Kidney (tissue), 14 donors: ENCODE measurements around the gene ZNF783. TPM values are rescaled to one million over a fixed set of nuclear protein-coding genes. Genes with fewer than 3 reads are reported as not detected.

ENCODE experiments used
- DNase-seq, 5 donors: peaks; one replicate each; pipeline ENCODE4 v3.0.0-alpha.2; 2013 to 2020
- FAIRE-seq: peaks from 2 replicates; lab custom pipeline; 2012; peaks lifted over from hg19 to GRCh38; lab: Jason Lieb, UNC
- H3K27ac ChIP-seq, 2 donors: one replicate each; pipeline ENCODE4 v1.7.0; 2013; ENCODE audit warnings: low read depth in 2 of 2, low read length in 2 of 2, inconsistent platforms in 1 of 2
- H3K27me3 ChIP-seq: one replicate; pipeline ENCODE4 v1.7.1; 2013; ENCODE audit warnings: low read length, inconsistent platforms; ENCODE audit not compliant: control insufficient read depth, insufficient read depth
- H3K36me3 ChIP-seq, 3 donors: one replicate each; pipeline versions ENCODE4 v1.7.0 to v1.7.1; 2013; ENCODE audit warnings: low read length in 3 of 3, control low read depth in 1 of 3, inconsistent platforms in 1 of 3; ENCODE audit not compliant: insufficient read depth in 3 of 3, control insufficient read depth in 2 of 3
- H3K4me1 ChIP-seq, 3 donors: one replicate each; pipeline versions ENCODE4 v1.7.0 to v1.7.1; 2013; ENCODE audit warnings: low read length in 3 of 3, inconsistent platforms in 1 of 3, low read depth in 1 of 3; ENCODE audit not compliant: control insufficient read depth in 2 of 3, insufficient read depth in 2 of 3
- H3K4me3 ChIP-seq, 3 donors: one replicate each; pipeline versions ENCODE4 v1.7.0 to v1.8.1; 2013; ENCODE audit warnings: low read length in 3 of 3, control low read depth in 1 of 3, inconsistent platforms in 1 of 3
- H3K9ac ChIP-seq, 3 donors: one replicate each; pipeline versions ENCODE4 v1.7.0 to v1.7.1; 2013; ENCODE audit warnings: low read length in 3 of 3, control low read depth in 1 of 3, inconsistent platforms in 1 of 3
- H3K9me3 ChIP-seq, 3 donors: one replicate each; pipeline versions ENCODE4 v1.7.0 to v1.7.1; 2013; ENCODE audit warnings: low read length in 3 of 3, control low read depth in 1 of 3, inconsistent platforms in 1 of 3; ENCODE audit not compliant: control insufficient read depth in 2 of 3, insufficient read depth in 1 of 3
- intact Hi-C: fragments of 100-400 bp; cut with DNase I; formaldehyde crosslinking; loops from one replicate; pipeline ENCODE4 v1.11.1; 2022
- polyA plus RNA-seq: library from polyadenylated mRNA; stranded (reverse); fragments of 350-450 nt; fragmentation: Illumina TruSeq; extraction: RNeasy Lipid Tissue Mini Kit (QIAGEN cat#74804); gene quantifications from one replicate; pipeline ENCODE4 v1.2.3, GENCODE V29; 2014; ENCODE audit warnings: low read depth, low replicate concordance; ENCODE audit not compliant: insufficient read depth
- total RNA-seq: library from RNA; stranded (reverse); fragmentation: NEBNext Ultra II Directional; extraction: Animal tissue kit (Norgen Biotek cat#: 25700); gene quantifications from one replicate; pipeline ENCODE4 v1.2.1, GENCODE V29; 2021
- TF ChIP-seq, protein P1 (sequence below): IDR thresholded peaks from 3 replicates; pipeline ENCODE4 v1.5.1; 2012; ENCODE audit warnings: mild to moderate bottlenecking, moderate library complexity, borderline replicate concordance; ENCODE audit not compliant: insufficient read depth; ENCODE audit errors: extremely low read depth
- donor health status: control.
- donor health status: control.
- donor health status: control.
- donor health status: control.
- donor health status: control.
- donor health status: DM: yes; HTN: yes; CAD: no.
- donor health status: Normal renal cell carcinoma (clear cell type).

Gene ZNF783
- total and polyA plus RNA-seq, 2 donors from 2014 or later = 3.6 to 21.8 TPM

DNA sequence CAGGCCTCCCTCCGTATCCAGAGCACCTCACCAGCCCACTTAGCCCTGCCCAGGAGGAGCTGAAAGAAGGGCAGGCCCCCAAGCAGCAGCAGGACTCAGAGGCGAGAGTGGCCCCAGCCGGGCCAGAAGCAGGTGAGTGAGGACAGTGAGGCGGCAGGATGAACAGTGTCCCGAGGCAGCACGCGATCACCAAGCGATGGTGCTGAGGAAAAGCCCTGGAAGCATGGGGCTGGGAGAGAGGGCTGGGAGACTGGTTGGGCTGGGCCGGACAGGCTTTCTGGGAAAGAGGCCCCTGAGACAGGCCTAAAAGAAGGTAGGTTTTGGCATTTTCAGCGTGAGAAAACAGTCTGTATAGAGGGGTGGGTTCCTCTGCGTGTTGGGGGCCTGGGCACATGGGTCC, 16.4 kb downstream of the ZNF783 start:
- H3K36me3 ChIP-seq = peaks cover 0 to 14% (median 11%) of the 10 kb centered on the region in 3 donors
- no peaks in the 10 kb centered on the region for H3K4me1 ChIP-seq
- no peak overlapping the region for H3K4me3 ChIP-seq
- H3K9ac ChIP-seq = no peak overlapping the region
- H3K9me3 ChIP-seq = no peaks in the 10 kb centered on the region
- FAIRE-seq (no peak), DNase-seq (no peak)
- no peaks in the 10 kb centered on the region for H3K27me3 ChIP-seq
- TF ChIP-seq, protein P1, sequence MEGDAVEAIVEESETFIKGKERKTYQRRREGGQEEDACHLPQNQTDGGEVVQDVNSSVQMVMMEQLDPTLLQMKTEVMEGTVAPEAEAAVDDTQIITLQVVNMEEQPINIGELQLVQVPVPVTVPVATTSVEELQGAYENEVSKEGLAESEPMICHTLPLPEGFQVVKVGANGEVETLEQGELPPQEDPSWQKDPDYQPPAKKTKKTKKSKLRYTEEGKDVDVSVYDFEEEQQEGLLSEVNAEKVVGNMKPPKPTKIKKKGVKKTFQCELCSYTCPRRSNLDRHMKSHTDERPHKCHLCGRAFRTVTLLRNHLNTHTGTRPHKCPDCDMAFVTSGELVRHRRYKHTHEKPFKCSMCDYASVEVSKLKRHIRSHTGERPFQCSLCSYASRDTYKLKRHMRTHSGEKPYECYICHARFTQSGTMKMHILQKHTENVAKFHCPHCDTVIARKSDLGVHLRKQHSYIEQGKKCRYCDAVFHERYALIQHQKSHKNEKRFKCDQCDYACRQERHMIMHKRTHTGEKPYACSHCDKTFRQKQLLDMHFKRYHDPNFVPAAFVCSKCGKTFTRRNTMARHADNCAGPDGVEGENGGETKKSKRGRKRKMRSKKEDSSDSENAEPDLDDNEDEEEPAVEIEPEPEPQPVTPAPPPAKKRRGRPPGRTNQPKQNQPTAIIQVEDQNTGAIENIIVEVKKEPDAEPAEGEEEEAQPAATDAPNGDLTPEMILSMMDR = no peak
- intact Hi-C loops = no loop called here
- no peak overlapping the region for H3K27ac ChIP-seq

DNA sequence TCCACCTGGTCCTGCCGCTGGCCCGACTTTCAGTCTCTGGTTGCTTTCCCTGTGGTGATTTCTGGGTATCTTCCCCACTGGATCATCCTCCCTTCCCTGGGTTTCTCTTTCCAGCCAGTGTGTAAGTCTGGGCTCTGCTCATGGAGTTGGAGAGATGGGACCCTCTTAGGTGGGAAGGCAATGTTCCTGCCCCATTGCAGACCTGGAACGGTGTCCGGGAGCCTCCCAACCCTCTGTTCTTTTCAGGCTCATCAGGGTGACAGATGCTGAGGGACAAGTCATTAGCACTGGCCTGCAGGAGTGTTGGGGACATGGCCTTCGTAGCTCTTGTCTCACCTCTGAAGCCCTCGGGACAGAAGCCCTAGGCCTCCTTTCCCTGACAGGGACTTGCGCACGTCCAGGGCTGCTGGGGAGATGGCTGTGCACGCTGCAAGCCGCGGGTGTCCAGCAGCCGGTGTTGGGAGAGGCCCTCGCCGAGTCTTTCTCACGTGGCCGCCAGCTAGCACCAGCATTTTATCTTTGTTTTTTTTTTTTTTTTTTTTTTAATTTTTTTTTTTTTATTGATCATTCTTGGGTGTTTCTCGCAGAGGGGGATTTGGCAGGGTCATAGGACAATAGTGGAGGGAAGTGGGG, 17.2 kb downstream of the ZNF783 start:
- Histone ChIP-seq H3K36me3 (peaks cover 0 to 14% (median 11%) of the 10 kb centered on the region in 3 donors), H3K9ac (no peak overlapping the region), H3K4me1 (no peaks in the 10 kb centered on the region), H3K9me3 (no peaks in the 10 kb centered on the region), H3K27ac (no peak overlapping the region), H3K4me3 (no peak overlapping the region), H3K27me3 (no peaks in the 10 kb centered on the region)
- TF ChIP-seq, protein P1 = no peak
- DNase-seq (no peak), FAIRE-seq (no peak)
- intact Hi-C loops = no loop called here

DNA sequence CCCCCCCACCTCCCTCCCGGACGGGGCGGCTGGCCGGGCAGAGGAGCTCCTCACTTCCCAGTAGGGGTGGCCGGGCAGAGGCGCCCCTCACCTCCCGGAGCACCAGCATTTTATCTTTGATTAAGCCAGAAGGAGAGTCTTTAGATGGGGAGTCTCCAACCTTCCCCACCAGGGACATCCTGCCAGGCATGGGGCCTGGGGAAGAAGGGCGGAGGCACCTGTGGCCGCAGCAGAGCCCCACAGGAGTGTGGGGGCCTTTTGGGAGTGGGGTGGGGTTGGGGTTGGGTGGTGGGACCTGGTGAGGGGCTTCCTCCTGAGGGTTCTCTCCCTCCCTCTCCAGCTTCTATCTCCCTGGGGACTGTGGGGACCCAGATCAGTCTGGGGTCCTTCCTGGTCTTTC, 18.2 kb downstream of the ZNF783 start:
- no peaks in the 10 kb centered on the region for H3K9me3 ChIP-seq
- no peak overlapping the region for H3K4me3 ChIP-seq
- intact Hi-C loops = no loop called here
- TF ChIP-seq, protein P1 = no peak
- no peaks in the 10 kb centered on the region for H3K4me1 ChIP-seq
- H3K36me3 ChIP-seq = peaks cover 0 to 14% (median 11%) of the 10 kb centered on the region in 3 donors
- no peak overlapping the region for H3K9ac ChIP-seq
- FAIRE-seq = no peak
- H3K27me3 ChIP-seq = no peaks in the 10 kb centered on the region
- H3K27ac ChIP-seq = no peak overlapping the region
- DNase-seq = no peak
